HG03342 (cell line): ENCODE results near the gene IZUMO2.

Experiments
- ATAC-seq: cut with Tn5 transposase; IDR thresholded peaks from one replicate; pipeline ENCODE4 v1.9.1; 2021; ENCODE audit warnings: mild to moderate bottlenecking, moderate library complexity; ENCODE audit not compliant: unreplicated experiment

IZUMO2 gene

DNA sequence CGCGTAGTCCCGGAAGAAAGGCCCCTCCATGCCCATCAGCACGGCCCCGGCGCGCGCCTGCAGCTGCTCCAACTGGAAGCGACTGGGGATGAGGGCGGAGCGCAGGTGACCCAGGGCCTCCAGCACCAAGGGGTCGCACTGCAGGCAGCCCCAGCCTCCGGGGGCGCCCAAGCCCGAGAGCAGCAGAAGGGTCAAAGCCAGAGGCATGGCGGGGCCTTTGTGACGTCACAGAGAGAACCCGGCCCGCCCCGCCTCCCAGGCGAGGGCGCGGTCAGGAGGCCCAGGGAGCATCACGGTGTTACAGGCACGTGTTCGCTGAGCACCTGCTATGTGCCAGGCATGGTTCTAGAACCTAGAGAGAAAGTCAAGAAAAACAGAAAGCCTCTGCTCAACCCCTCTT, at the start of gene IZUMO2:
Gene IZUMO2, minus strand, starts transcription at position 294 of the 400 bp plus-strand sequence. Its CDS starts 87 bp downstream, at position 207.
- no peak for ATAC-seq

DNA sequence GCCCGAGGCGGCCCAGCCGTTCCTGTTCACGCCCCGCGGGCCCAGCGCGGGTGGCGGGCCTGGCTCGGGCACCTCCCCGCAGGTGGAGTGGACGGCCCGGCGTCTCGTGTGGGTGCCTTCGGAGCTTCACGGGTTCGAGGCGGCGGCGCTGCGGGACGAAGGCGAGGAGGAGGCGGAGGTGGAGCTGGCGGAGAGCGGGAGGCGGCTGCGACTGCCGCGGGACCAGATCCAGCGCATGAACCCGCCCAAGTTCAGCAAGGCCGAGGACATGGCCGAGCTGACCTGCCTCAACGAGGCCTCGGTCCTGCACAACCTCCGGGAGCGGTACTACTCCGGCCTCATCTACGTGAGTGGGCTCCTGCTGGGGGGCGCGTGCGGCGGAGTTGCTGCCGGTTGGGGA, 47.3 kb upstream of the IZUMO2 start:
- no peak for ATAC-seq

DNA sequence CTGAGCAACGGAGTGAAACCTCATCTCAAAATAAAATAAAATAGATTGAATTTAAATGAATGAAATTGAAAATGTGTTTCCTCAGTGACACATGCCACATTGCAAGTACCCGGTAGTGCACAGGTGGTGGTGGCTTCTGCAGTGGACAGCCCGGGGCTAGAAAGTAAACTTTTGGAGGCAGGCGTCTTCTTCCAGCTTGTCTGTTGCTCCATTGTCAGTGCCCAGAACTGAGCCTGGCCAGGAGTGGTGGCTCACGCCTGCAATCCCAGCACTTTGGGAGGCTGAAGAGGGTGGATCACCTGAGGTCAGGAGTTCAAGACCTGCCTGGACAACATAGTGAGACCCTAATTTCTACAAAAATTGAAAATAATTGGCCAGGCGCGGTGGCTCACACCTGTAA, 46.0 kb upstream of the IZUMO2 start:
- ATAC-seq, result no peak

DNA sequence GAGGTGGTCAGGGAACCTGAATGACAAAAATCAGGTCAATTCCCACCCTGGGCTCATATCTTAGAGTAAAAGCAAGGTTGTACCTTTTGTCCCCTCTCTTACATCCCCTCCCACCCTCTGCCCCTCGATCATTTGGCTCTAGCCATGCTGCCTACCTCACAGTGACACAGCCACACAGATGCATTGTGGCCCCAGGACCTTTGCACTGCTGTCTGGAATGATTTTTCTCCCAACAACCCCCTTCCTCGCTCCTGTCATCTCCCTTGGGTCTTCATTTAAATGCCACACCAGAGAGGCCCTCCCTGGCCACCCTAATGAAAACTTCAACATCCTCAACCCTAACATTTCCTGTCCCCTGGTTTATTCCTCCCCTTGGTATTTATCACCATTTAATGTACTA, 44.6 kb upstream of the IZUMO2 start:
- ATAC-seq, result no peak

DNA sequence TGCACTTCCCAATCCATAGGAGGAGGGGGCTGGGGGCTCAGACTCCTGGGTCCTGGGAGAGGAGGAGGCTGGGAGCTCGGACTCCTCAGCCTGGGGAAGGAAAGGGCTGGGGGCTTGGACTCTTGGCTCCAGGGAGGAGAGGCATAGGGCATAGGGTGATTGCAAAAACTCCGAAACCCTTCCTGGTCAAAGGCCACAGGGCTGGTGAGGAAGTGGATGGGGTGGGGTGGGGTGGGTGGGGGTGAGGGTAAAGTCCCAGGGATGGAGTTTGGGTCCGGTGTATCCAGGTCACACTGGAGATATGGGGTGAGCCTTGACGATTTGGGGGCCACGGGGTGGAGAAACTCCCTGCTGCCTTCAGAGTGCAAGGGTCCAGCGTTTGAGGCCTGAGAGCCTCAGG, 43.1 kb upstream of the IZUMO2 start:
- no peak for ATAC-seq

DNA sequence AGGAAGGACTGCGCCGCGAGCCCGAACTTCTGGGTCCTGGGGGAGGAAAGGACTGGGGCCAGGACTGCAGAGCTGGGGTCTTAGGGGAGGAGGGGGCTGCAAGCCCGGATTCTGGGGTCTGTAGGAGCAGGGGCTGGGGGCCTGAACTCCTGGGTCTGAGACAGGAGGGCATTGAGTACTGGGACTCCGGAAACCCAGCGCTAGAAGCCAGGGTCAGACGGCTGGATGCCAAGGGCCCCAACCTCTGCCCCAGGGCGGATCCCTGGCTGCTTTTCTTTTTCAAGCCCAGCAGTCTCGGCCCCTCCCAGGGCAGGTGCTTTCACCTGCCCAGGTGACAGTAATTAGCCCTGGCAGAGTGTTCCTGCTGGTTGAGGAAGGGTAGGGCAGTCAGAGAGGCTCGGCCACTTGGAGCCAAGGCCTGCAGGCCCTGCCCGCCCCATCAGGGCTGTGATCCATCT, 42.6 kb upstream of the IZUMO2 start:
- ATAC-seq, result no peak

DNA sequence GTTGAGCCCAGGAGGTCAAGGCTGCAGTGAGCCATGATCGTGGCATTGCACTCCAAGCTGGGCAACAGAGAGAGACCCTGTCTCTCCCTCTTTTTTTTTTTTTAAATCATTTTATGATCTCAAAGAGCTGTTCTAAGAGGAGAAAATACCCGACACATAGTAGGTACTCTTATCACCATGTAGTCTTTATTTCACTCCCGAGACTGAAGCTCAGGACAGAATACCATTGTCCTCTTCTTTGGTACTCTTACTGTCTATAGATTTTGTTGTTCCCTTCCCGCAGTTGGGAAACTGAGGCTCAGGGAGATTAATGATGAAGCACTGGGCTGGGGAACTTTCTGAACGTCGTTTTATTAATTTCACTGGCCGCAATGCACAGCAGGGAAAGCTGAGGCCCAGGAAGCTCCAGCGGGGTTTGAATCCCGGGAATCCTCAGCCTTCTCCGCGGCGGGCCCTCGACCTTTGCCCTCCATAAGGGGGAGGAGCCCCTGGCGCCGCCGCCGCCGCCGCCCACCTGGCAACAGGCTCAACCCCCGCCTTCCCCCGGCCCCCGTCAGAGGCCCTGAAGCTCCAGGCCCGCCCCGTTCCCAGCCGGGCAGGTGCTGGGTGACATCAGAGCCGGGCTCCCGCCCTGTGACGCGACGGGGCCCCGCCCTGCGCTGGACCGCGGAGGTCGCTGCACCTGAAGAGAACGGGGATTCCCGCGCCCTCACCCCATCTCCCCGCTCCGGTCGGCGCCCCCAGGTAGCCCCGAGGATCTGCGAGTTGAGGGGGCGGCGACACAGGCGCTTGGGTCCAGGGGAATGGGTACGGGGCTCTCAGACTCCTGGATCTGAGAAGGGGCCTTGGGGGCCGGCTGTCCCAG, 42.0 kb upstream of the IZUMO2 start:
- no peak for ATAC-seq

DNA sequence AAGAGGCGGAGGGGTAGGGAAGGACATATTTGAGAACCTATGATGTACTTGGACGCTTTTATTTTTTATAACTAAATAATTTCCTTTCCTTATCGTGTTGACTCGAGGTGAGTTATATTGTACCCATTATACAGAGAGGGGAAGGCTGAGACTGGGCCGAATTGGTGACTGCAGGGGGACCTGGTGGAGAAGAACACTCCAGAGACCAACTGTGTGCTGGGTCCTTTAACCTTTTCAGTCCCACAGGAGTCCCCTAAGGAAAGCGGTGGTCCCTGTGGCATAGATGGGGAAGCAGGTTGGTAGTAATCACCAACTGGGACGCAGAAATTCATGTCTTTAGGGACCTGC, 41.0 kb upstream of the IZUMO2 start:
- ATAC-seq, result no peak

DNA sequence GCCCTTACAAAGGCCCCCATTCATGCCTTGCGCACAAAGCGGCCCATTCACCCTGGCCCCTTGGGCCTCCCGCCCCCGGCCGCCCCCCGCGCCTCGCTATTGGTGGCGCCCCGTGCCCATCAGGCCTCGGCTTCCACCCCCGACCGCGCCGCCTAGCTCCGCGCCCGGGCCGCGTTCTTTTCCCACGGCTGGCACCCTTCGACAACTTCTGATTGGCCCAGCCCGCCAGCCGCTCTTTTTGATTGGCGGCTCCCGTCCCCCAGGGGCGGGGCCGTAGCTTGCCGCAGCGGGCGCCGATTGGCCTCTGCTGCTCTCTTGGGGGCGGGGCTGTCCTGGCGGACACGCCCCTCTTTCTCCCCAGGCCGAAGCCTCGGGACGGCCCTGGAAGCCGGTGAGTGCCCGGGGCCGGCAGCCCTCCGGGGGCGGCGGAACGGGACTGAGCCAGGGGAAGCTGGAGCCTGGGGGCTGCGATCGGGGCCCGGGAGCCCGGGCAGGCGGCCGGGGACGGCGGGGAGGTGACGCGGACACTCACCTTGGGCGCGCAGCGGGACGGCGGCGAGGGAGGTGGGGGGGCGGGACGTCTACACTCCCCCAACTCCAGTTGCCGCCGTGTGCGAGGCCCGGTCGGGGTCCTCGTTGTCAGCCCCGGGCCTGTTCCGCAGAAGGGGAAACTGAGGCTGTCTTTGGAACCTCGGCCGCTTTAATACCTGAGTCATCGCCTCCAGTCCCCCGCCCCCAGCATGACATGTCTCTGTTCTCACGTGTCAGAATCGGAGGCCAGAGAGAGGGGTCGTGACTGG, 40.4 kb upstream of the IZUMO2 start, which contains the start of gene MYH14:
Gene MYH14, plus strand, starts transcription at position 342 of the 800 bp plus-strand sequence. CDS start 6,744 bp downstream, outside the sequence.
- no peak for ATAC-seq

DNA sequence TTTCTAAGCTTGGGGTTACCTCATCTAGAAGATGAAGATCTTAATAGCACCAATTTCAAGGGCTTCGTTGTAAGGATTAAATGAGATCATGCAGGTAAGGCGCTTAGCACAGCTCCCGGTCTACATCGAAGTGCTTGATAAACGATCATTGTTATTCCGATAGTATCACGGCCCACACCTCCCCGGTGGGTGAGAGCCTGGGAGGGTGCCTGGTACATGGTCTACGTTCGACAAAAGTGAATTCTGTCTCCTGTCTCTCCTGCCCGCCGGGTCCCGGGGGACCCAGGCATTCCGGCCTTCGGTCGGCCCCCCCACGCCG, 39.8 kb upstream of the IZUMO2 start:
- no peak for ATAC-seq

DNA sequence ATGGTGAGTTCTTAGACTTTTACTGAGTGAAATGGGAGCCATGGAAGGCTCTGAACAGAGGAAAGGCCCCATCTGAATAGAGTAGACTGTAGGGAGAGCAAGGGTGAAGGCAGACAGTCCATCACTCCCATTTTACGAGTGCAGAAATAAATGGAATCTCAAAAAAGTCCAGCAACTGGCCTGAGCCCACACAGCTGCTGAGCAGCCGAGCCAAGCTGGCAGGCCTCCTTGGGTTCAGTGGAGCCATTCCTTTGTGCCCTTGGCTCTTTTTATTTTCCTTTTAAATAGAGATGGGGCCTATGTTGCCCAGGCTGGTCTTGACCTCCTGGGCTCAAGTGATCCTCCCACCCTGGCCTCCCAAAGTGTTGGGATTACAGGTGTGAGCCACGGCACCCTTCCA, 39.3 kb upstream of the IZUMO2 start:
- no peak for ATAC-seq

DNA sequence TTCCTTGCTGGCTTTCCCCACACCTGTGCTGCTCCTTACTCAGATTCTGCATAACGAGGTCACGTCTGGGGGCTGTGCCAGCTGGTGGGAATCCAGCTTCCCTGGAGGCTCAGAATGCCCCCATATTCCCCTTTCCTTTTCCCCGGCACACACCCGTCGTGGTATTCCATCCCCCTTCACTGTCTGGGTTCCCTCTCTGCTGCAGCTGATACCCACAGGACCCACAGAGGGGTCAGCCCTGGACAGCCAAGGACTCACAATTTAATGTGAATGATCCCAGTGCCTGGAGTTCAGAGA, 36.1 kb upstream of the IZUMO2 start:
- no peak for ATAC-seq

DNA sequence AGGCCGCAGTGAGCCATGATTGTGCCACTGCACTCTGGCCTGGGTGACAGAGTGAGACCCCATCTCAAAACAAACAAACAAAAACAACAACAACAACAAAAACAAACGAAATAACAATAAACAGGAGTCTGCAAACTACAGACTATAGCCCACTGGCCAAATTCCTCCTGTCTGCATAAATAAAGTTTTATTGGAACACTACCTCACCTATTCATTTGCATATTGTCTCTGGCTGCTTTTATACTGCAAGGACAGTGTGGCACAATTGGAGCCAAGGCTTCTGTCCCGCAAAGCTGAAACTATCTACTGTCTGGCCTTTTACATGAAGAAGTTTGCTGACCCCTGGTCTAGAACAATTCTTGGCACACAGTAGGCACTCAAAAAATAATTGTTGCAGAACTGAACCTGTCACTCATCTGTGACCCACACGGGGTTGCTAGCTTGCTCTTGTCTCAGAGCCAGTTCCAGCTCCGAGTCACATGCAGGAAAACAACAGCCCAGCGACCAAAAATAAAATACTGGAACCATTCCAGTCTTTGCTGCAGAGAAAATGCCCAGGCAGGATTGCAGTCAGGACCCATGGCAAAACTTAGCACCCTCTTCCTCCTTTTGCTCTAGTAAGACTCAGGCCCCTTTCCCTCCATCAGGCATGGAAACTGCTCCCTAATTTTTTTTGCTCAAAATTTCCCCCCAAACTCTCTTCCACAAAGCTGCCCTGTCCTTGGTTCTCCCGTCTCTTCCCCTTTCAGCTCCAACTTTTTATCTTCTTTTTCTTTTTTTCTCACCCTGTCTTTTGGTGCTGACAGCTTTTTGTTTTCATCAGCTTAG, 35.6 kb upstream of the IZUMO2 start:
- ATAC-seq, result no peak

DNA sequence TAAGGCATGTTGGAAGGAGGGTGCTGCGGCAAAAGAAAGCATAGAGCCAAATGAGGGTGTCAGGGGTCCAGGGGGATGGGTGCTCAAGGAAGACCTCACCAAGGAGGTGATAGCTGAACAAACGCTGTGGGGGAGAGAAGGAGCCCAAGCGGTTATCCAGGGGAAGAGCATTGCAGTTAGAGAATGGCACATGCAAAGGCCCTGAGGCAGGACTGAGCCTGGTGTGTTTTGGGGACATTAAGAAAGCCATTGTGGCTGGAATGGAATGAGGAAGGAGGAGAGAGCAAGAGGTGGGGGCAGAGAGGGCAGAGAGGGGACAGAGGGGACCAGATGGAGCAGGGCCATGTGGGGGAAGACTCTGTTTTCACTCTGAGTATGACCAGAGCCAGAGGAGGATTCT, 34.3 kb upstream of the IZUMO2 start:
- ATAC-seq, result no peak

DNA sequence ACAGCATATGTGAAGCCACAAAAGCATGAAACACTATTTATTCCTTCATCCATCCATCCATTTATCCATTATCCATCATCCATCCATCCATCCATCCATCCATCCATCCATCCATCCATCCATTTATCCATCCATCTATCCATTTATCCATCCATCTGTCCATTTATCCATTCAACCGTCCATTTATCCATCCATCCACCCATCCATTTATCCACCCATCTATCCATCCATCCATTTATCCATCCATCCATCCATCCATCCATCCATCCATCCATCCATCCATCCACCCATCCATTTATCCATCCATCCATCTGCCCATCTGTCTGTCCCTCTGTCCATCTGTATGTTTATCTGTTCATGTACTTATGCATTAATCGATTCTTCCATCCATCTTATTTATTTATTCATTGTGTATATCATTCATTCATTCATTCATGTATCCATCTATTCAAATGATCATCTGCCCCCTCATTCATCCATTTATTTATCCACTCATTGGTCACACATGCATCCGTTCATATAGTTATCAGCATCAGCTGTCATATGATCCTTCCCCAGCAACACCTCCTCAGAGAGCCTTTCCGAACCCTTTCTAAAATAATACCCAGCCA, 33.3 kb upstream of the IZUMO2 start:
- no peak for ATAC-seq

DNA sequence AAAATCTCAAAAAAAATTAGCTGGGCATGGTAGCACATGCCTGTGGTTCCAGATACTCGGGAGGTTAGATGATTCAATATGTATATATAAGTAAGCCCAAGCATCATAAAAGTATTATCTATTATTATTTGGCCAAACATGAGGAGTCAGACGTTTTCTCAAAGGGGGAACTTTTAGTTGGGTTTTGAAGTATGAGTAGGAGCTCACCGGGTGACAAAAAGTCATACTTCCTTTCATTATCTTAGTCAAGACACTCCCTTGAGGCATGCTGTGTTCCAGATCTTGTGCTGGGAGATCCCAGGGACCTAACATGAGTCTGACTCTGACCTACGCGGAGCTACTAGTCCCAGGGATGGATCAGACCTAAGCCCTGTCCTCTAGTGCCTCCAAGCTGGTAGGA, 32.1 kb upstream of the IZUMO2 start:
- no peak for ATAC-seq

DNA sequence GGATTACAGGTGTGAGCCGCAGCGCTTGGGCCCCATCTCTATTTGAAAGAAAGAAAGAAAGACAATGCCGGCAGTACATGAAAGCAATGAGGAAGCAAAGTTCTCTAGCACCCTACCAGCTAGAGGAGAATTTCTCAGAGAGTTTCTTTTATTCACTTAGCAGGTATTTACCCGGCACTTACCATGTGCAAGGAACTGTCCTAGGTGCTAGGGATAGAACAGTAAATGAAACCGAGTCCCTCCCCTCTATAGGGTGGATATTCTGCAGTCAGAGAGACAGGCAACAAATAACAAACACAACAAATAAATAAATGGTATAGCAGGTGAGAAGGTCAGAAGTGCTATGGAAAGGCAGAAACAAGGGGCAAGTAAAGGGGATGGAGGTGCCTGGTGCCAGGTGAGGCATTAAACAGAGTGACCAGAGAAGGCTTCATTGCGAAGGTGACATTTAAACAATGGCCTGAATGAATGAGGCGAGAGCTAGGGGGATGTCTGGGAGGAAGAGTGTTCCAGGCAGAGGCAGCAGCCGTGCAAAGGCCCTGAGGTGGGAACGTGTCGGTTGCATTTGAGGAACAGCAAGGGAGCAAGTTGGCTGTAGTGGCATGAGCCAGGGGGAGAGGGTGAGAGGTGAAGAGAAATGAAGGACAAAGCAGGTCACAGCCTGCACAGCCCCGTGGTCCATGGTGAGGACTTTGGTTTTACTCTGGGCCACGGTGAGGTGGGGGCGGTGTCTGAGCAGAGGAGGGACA, 29.6 kb upstream of the IZUMO2 start:
- ATAC-seq, result no peak

DNA sequence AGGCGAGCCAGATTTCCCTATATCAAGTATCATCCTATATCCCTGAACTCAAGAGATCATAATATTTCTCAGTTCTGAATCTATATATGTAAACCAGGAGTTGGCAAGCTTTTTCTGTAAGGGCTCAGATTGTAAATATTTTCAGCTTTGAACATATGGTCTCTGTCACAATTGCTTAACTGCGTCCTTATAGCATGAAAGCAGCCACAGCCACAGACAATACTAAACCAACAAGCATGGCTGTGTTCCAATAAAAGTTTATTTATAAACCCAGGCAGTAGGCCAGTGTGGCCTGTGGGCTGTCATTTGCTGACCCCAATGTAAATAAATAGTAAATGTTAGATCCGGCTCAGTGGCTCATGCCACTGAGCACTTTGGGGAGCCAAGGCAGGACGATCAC, 28.1 kb upstream of the IZUMO2 start:
- no peak for ATAC-seq

DNA sequence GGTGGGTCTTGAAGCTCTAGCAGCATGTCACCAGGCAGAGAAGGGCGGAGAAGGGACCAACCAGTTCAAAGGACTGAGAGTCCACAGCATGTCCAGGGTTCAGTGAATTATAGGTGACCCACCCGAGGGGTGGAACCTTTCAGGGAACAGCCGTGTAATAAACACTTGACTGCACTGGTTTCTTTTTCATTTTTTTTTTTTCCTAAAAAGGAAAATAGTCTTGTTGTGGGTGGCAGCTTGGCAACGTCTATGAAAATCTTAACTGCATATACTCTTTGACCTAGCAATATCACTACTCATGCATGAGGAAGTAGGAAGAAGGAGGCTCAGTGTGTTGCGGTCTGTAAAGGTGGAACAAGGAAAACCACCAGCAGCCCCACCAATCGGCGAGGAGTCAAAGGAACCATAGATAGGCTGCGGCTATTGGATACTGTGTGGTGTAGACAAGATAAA, 27.4 kb upstream of the IZUMO2 start:
- no peak for ATAC-seq

DNA sequence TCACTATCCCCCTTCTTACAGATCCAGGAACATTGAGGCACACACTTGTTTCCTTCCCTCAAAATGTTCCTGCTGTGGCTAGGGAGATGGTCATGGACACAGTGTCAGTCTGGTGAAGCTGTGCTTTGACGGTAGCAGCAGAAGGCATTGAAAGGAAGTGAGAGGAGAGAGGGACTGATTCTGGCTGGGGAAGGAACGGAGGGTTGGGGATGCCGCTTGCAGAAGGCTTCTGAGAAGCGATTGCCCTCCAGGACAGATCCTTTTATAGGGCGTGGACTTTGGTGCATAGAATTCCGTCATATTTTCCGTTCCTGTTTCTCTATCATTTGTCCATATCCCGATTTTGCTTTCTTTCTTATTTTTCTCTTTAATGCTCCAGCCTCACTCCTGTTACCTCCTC, 26.2 kb upstream of the IZUMO2 start:
- no peak for ATAC-seq
